Ascending aorta (tissue), 2 donors: ENCODE measurements around the gene COLEC11. TPM values are rescaled to one million over a fixed set of nuclear protein-coding genes. Genes with fewer than 3 reads are reported as not detected.
"Not testable (repeated sequence)": the region's sequence is repeated elsewhere in the genome, so short reads cannot be mapped to it uniquely, and the experiment has no call there.

Experiments used
- DNase-seq, 2 donors: peaks; one replicate each; pipeline ENCODE4 v3.0.0-alpha.2; 2019; ENCODE audit warnings: low spot score in 2 of 2
- H3K27ac ChIP-seq, 2 donors: fragments of 200-600 bp; sonication (generic); one replicate each; pipeline ENCODE4 v1.5.1; 2016 to 2017; ENCODE audit warnings: mild to moderate bottlenecking in 1 of 2
- H3K27me3 ChIP-seq: fragments of 200-600 bp; sonication (generic); one replicate; pipeline ENCODE4 v1.5.1; 2017
- H3K36me3 ChIP-seq, 2 donors: fragments of 200-600 bp; sonication (generic); one replicate each; pipeline ENCODE4 v1.5.1; 2016
- H3K4me1 ChIP-seq, 2 donors: fragments of 200-600 bp; sonication (generic); one replicate each; pipeline ENCODE4 v1.5.1; 2016 to 2017; ENCODE audit warnings: mild to moderate bottlenecking in 1 of 2
- H3K4me3 ChIP-seq, 2 donors: fragments of 200-600 bp; sonication (generic); one replicate each; pipeline ENCODE4 v1.5.1; 2016 to 2017; ENCODE audit warnings: mild to moderate bottlenecking in 1 of 2
- H3K9me3 ChIP-seq, 2 donors: fragments of 200-600 bp; sonication (generic); one replicate each; pipeline ENCODE4 v1.5.1; 2016
- CTCF ChIP-seq, 3 experiments: fragments of 200-600 bp in 2 of 3; fragments of 450-650 bp in 1 of 3; sonication (generic) in 2 of 3; IDR thresholded peaks; one replicate each; pipeline ENCODE4 v1.5.1; 2016 to 2019; ENCODE audit warnings: antibody characterized with exemption in 3 of 3, mild to moderate bottlenecking in 1 of 3, moderate library complexity in 1 of 3
- intact Hi-C: fragments of 100-400 bp; cut with DNase I; formaldehyde crosslinking; loops from one replicate; pipeline ENCODE4 v1.15.1; 2023
- total RNA-seq: library from RNA; depleted of rRNA; stranded (reverse); fragments of >200 nt; gene quantifications from one replicate; pipeline ENCODE4 v1.1.0, GENCODE V29; 2016

The COLEC11 gene
- total RNA-seq, 1 donor from 2014 or later, result 0.75 TPM

GRCh38 chr2:3572620-3573019 lies 22.3 kb upstream of the COLEC11 start:
- no peak overlapping the region for H3K27ac ChIP-seq
- H3K27me3 ChIP-seq, result no peaks in the 10 kb centered on the region
- H3K9me3 ChIP-seq, result no peaks in the 10 kb centered on the region
- TF ChIP-seq CTCF (IDR thresholded peaks at IDR 0.05), result no peak
- peaks cover 9 to 11% of the 10 kb centered on the region in 2 donors for H3K4me1 ChIP-seq
- peaks cover 10 to 17% of the 10 kb centered on the region in 2 donors for H3K36me3 ChIP-seq
- intact Hi-C loops, result no loop called here
- DNase-seq, result no peak
- H3K4me3 ChIP-seq, result no peak overlapping the region

GRCh38 chr2:3574155-3574554 lies 20.8 kb upstream of the COLEC11 start:
- H3K27me3 ChIP-seq, result no peaks in the 10 kb centered on the region
- intact Hi-C loops, result no loop called here
- no peak for DNase-seq
- no peak overlapping the region for H3K27ac ChIP-seq
- H3K36me3 ChIP-seq, result peaks cover 21 to 31% of the 10 kb centered on the region in 2 donors
- no peak for TF ChIP-seq CTCF (IDR thresholded peaks at IDR 0.05)
- peak overlapping the region in 1 of 2 donors; percentile 73 for H3K4me3 ChIP-seq
- no peaks in the 10 kb centered on the region for H3K9me3 ChIP-seq
- H3K4me1 ChIP-seq, result peaks cover 9 to 11% of the 10 kb centered on the region in 2 donors

- Histone ChIP-seq H3K27me3 (no peaks in the 10 kb centered on the region), H3K4me1 (peaks cover 9 to 11% of the 10 kb centered on the region in 2 donors), H3K27ac (peak overlapping the region; percentile 88 to 94), H3K36me3 (peaks cover 31 to 47% of the 10 kb centered on the region in 2 donors), H3K9me3 (no peaks in the 10 kb centered on the region), H3K4me3 (peak overlapping the region; percentile 73 to 89)
- intact Hi-C loops, result loop anchor here (1.0 kb wide), 4 partner anchors 17 to 198 kb away; partner anchors contain the start of genes EIPR1 and RNASEH1
- TF ChIP-seq CTCF (IDR thresholded peaks at IDR 0.05), result no peak
- no peak for DNase-seq
These were observed 19.2 kb upstream of the COLEC11 start for GRCh38 chr2:3575534-3576262.

GRCh38 chr2:3576263-3576630 lies 18.7 kb upstream of the COLEC11 start:
- H3K27me3 ChIP-seq, DNase-seq, intact Hi-C loops, H3K9me3 ChIP-seq: not testable (repeated sequence)
- peaks cover 9 to 11% of the 10 kb centered on the region in 2 donors for H3K4me1 ChIP-seq
- H3K27ac ChIP-seq, result peak overlapping the region; percentile 88 to 94
- H3K4me3 ChIP-seq, result peak overlapping the region; percentile 73 to 89
- H3K36me3 ChIP-seq, result peaks cover 34 to 52% of the 10 kb centered on the region in 2 donors

- intact Hi-C loops, result no loop called here
- no peak for TF ChIP-seq CTCF (IDR thresholded peaks at IDR 0.05)
- no peaks in the 10 kb centered on the region for H3K9me3 ChIP-seq
- no peak for DNase-seq
- H3K4me3 ChIP-seq, result no peak overlapping the region
- H3K36me3 ChIP-seq, result peaks cover 46 to 66% of the 10 kb centered on the region in 2 donors
- peaks cover 9 to 11% of the 10 kb centered on the region in 2 donors for H3K4me1 ChIP-seq
- H3K27ac ChIP-seq, result no peak overlapping the region
- H3K27me3 ChIP-seq, result no peaks in the 10 kb centered on the region
These were observed 15.9 kb upstream of the COLEC11 start for GRCh38 chr2:3578987-3579386.

- no peak for DNase-seq
- Histone ChIP-seq H3K9me3 (no peaks in the 10 kb centered on the region), H3K27ac (no peak overlapping the region), H3K4me1 (peaks cover 3 to 4% of the 10 kb centered on the region in 2 donors), H3K36me3 (peaks cover 47 to 72% of the 10 kb centered on the region in 2 donors), H3K27me3 (no peaks in the 10 kb centered on the region), H3K4me3 (no peak overlapping the region)
- no peak for TF ChIP-seq CTCF (IDR thresholded peaks at IDR 0.05)
- intact Hi-C loops, result no loop called here
These were observed 14.5 kb upstream of the COLEC11 start for GRCh38 chr2:3580449-3580848.
